Forelimb muscle (tissue), 1 donor: ENCODE measurements around the gene PYDC1. TPM values are rescaled to one million over a fixed set of nuclear protein-coding genes. Genes with fewer than 3 reads are reported as not detected.
"Not testable (repeated sequence)": the region's sequence is repeated elsewhere in the genome, so short reads cannot be mapped to it uniquely, and the experiment has no call there.

ENCODE experiments used
- DNase-seq: peaks from one replicate; pipeline ENCODE4 v3.0.0-alpha.2; 2013; ENCODE audit warnings: low read depth
- polyA plus RNA-seq: library from polyadenylated mRNA; unstranded; fragments of 120-200 nt; gene quantifications from one replicate; pipeline ENCODE4 v1.2.1, GENCODE V29; 2013; ENCODE audit not compliant: insufficient read length

The PYDC1 gene
- polyA plus RNA-seq, 1 donor = 2.1 TPM

DNA sequence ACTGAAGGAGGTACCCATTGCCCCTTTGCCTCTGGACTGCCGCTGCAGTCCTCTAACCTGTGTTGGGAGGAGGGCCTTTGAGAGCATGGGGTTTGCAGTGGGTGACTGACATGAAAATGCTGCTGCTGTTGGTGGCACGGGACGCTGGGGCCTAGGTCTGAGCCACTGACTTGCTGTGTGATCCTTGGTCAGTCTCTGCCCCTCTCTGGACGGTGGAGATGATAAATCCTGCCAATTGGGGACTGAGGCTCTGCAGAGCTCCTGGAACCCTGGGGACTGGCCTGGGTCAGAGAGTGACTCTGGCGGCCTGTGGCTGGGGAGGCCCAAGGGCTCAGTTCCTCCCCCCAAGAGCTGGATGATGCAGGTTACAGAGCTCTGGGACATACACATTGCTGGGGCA is 6.1 kb upstream of the PYDC1 start:
- DNase-seq = no peak

DNA sequence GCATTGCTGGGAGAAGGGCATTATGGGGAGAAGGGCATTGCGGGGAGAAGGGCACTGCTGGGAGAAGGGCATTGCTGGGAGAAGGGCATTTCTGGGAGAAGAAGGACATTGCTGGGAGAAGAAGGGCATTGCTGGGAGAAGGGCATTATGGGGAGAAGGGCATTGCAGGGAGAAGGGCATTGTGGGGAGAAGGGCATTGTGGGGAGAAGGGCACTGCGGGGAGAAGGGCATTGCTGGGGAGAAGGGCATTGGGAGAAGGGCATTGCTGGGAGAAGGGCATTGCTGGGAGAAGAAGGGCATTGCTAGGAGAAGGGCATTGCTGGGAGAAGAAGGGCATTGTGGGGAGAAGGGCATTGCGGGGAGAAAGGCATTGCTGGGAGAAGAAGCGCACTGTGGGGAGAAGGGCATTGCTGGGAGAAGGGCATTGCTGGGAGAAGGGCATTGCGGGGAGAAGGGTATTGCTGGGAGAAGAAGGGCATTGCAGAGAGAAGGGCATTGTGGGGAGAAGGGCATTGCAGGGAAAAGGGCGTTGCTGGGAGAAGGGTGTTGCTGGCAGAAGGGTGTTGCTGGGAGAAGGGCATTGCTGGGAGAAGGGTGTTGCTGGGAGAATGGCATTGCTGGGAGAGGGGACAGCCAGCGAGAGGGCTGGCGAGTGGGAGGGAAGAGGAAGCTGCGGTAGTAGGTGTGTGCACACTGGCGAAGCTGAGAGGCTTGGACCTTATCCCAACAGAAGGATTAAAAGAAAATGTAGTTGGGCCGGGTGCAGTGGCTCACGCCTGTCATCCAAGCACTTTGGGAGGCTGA is 4.6 kb upstream of the PYDC1 start:
- no peak for DNase-seq

- no peak for DNase-seq
Observed at GRCh38 chr16:31219154-31219741, 2.3 kb upstream of the PYDC1 start.

- no peak for DNase-seq
Observed at GRCh38 chr16:31217136-31217530, 198 bp upstream of the PYDC1 start.

DNA sequence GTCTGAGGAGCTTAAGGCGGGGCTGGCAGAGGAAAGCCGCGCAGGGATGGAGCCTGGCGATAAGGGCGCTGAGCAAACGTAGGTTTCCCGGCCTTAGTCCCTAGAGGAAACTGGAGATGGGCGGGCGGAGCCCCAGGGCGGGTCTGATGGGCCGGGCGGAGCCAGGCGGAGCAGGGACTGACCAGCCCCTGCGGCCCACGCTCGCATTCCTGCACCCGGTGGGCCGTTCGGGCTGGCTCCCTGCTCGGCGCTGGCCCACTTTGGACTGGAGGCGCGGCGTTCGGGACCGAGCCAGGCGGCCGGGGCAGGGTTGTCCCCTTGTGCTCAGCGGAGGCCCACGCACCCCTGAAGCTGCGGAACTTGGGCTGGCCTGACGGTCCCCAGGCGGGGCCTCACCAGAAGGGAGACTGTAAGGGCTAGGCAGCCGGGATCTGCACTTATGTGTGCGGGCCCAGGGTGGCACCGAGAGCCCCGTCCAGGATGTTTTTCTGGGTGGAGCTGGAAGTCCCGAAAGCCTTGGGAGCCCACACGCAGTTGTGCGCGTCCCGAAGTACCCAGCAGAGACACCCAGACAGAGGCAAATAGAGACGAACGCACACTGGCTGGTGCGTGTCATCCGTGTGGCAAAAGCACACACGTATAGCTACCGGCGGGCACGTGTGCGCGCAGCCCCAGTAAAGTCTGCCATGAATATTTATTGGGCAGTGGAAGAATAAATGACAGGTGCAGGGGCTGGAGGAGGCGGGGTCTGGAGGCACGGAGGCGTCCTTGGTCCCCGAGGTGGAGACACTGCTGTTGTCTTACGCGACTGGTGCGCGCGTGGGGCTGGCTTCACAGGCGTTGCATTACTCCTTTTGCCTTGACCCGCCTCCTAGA is 1.4 kb downstream of the PYDC1 start:
- DNase-seq = no peak

- no peak for DNase-seq
Observed at GRCh38 chr16:31214708-31215286, 2.1 kb downstream of the PYDC1 start.

DNA sequence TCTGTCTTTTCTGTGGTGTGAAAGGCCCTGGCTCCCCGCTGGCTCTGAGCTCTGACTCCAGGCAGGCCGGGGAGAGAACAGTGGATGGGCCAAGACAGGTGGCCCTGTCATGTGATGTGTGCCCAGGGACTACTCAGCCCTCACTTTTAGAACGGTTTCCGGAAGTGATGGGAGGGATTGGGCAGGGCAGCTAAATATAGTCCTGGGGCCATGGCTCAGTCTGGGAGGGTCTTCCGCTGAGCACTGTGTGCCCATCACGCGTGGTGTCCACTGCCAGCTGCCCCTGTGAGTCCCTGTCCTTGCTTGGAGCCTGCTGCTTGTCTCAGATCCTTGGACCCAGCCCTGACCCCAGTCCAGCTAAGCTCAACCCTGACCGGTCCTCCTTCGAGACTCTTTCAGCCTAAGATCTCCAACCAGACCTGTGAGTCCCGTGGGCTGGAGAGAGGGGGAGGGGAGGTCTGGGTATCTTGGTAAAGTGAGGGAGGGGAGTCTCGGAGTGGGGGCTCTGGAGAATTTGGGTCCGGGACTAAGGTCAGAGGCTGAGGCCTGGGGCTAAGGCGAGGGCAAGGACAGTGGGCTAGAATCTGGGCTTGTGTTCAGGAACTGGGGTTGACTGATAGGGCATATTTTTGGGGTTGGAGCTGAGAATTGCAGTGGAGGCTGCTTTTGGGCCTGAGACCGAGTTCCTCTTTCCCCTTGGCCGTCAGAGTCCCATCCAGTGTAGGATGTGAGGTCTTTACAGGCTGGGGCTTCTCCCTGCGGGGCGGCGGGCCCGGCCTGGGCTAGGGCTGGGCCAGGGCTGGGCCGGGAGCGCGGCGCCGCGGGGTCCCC is 2.8 kb downstream of the PYDC1 start, which contains the start of gene TRIM72:
TRIM72 (plus strand) TSS at position 243 of the 831 bp plus-strand sequence. CDS start 620 bp downstream, outside the sequence.
- peak; percentile 26 for DNase-seq

GRCh38 chr16:31213342-31213741 is 3.6 kb downstream of the PYDC1 start:
- no peak for DNase-seq

- DNase-seq = no peak
Observed at GRCh38 chr16:31206776-31207175, 10.2 kb downstream of the PYDC1 start.

DNA sequence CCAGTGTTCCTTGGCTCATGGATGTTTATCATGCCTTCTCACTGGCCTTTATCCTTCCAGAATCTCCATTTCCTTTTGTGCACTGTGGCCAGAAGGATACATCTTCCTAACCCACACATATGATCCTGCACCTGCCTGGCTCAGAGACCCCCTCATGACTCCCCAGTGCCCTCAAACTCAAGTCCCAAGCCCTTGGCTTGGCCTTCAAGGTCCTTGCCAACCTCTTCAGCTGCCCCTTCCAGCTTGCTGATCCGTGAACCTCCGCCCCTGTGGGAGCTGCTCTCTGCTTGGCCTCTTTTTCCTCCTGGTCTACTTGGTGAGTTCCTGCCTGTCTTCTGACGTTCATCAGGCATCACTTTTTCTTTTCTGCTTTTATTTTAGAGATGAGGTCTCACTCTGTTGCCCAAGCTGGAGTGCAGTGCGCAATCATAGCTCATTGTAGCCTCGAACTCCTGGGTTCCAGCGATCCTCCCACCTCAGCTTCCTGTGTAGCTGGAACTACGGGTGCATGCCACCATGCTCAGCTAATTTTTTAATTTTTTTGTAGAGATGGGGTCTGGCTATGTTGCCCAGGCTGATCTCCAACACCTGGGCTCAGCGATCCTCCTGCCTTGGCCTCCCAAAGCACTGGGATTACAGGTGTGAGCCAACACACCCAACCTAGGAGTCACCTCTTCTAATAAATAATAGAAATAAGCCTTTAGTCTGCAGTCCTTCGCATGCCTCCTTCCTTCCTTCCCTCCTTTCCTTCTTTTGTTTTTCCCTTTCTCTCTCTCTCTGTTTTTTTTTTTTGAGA is 11.9 kb downstream of the PYDC1 start:
- no peak for DNase-seq

DNA sequence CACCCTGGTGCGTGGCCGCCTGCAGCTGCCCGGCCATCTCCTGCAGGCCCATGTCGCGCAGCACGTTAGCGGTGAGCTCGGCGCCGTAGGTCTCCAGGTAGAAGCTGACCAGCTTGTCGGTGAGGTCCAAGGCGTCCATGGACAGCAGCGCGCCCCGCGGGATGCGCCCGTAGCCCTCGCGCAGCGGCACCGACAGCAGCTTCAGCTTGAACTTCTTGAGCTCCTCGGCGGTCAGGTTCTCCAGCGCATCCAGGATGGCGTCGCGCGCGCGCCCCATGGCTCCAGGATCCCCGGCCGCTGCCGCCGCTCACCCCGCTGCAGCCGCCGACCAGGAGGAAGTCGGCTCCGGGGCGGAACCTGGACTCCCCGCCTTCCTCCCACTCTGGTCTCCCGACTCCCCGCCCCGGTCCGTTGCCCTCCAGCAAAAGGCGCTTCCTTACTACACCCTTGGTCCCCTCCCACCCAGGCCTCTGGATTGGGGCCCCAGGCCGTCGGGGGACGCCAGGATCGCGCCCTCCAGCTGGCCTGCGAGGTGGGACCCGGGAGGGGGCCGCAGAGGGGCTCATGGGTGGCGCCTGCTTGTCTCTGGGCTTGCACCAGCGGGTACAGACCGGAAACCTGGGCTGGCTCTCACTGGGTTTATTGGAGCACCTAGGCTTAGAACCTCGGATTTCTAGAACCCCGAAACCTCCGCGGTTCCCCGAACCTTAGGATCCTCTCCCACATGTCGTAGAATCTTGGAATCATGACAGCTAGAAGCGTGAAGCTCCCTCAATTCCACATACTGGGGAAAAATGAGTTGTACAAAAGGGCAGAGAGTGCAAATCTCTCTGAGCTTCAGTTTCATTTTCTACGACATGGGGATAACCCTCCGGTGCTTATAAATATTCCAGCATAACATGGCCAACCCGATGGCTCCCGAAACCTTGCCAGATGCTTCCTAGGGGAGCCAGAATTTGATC is 14.2 kb downstream of the PYDC1 start, which contains the start of gene PYCARD:
PYCARD (minus strand) TSS at position 347 of the 962 bp plus-strand sequence; CDS start at position 277, 70 bp downstream.
- DNase-seq = no peak

- no peak for DNase-seq
Observed at GRCh38 chr16:31201582-31202413, 15.1 kb downstream of the PYDC1 start.

DNA sequence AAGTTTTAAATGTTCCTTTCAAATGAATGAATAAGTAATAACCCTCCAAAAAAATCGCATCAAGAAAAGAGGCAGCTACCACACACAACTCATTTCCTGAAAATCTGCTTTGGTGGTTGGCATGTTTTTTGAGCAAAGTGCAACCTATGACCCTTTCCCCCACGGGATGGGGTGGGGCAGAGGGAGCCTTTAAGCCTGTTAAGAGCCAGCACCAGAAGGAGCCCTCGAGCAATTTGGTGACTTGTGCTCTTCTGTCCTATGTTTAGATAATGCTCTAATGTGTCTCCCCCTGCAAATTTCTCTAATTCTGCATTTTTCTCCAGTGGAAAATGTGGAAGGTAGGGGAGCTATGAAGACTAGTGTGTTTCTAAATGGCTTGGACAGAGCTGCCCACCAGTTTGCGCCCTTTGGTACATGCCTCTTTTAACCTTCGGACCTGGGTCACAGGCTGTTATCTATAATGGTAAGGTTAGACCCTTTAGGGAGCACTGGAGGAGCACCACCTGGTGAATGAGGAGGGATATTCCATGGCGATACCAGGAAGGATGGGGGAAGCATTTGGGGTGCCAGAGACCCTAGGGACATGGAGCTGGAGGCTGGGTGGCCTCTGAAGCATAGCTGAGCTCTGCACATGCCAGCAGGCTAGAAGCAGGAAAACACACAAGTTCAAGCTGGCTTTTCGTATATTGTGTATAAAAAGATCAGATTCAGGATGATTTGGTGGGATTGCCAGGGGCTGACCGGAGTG is 15.9 kb downstream of the PYDC1 start:
- DNase-seq = no peak

DNA sequence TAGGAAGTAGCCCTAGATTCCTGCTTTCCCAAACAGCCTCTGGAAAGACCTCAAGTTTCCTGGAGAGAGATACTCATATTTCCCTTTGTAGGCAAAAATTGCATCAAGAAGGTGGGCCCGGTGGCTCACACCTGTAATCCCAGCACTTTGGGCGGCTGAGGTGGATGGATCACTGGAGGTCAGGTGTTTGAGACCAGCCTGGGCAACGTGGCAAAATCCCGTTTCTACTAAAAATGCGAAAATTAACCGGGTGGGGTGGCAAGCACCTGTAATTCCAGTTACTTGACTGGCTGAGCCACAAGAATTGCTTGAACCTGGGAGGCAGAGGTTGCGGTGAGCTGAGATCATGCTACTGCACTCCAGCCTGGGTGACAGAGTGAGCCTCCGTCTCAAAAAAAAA is 16.8 kb downstream of the PYDC1 start:
- not testable (repeated sequence) for DNase-seq

GRCh38 chr16:31199430-31200041 is 17.4 kb downstream of the PYDC1 start:
- DNase-seq = no peak

GRCh38 chr16:31198207-31198882 is 18.6 kb downstream of the PYDC1 start:
- no peak for DNase-seq
